ENCODE results near the gene SCARB1.
"Not testable (repeated sequence)": the region's sequence is repeated elsewhere in the genome, so short reads cannot be mapped to it uniquely, and the experiment has no call there.

SCARB1 gene, protein sequence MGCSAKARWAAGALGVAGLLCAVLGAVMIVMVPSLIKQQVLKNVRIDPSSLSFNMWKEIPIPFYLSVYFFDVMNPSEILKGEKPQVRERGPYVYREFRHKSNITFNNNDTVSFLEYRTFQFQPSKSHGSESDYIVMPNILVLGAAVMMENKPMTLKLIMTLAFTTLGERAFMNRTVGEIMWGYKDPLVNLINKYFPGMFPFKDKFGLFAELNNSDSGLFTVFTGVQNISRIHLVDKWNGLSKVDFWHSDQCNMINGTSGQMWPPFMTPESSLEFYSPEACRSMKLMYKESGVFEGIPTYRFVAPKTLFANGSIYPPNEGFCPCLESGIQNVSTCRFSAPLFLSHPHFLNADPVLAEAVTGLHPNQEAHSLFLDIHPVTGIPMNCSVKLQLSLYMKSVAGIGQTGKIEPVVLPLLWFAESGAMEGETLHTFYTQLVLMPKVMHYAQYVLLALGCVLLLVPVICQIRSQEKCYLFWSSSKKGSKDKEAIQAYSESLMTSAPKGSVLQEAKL

DNA sequence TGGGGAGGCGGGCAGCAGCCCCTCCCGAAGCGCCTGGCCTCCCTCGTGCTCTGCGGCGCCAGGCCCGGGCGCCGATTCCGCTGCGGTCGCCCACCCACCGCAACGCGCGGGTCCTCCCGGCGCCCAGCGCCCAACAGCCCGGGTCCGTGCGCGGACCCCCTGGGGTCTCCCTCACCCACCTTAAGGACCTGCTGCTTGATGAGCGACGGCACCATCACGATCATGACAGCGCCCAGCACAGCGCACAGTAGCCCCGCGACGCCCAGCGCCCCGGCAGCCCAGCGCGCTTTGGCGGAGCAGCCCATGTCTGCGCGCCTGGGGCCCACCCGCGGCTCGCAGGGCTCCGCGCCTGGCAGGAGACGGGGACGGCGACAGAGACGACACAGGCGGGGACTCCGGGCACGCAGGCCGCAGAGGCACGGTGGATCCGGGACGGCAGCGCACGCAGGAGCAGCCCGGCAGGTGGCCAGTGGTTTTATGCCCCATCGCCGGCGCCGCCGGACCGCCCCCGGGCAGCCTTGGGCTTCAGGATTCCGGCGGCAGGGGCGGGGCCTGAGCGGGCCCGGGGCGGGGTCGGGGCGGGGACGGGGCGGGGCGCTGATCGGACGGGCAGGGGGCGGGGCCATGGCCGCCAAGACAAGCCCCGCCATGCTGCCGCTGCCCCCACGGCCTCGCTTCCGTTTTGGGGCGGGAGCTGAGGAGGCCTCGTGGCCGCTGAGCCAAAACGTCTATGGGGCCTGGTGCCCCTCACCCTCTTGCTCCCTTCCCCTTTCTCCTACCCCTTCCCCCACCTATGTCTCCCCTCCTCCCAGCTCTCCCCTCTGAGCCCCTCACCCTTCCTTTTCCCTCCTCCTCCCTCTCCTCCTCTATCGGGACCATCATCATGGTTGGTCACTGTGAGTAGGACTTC is at the start of gene SCARB1:
Gene SCARB1 (minus strand): TSS at position 449 of the 910 bp plus-strand sequence. CDS start 144 bp downstream, at position 305.
- FAIRE-seq, result no peak
- peak; percentile 64 for DNase-seq (ENCODE audit: low spot score)

DNA sequence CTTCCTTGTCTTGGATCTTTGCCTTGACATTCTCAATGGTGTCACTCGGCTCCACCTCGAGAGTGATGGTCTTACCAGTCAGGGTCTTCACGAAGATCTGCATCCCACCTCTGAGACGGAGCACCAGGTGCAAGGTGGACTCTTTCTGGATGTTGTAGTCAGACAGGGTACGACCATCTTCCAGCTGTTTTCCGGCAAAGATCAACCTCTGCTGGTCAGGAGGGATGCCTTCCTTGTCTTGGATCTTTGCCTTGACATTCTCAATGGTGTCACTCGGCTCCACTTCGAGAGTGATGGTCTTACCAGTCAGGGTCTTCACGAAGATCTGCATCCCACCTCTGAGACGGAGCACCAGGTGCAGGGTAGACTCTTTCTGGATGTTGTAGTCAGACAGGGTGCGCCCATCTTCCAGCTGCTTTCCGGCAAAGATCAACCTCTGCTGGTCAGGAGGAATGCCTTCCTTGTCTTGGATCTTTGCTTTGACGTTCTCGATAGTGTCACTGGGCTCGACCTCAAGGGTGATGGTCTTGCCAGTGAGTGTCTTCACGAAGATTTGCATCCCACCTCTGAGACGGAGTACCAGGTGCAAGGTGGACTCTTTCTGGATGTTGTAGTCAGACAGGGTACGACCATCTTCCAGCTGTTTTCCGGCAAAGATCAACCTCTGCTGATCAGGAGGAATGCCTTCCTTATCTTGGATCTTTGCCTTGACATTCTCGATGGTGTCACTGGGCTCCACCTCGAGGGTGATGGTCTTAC is 49.0 kb upstream of the SCARB1 start:
- FAIRE-seq; DNase-seq (ENCODE audit: low spot score): not testable (repeated sequence)

DNA sequence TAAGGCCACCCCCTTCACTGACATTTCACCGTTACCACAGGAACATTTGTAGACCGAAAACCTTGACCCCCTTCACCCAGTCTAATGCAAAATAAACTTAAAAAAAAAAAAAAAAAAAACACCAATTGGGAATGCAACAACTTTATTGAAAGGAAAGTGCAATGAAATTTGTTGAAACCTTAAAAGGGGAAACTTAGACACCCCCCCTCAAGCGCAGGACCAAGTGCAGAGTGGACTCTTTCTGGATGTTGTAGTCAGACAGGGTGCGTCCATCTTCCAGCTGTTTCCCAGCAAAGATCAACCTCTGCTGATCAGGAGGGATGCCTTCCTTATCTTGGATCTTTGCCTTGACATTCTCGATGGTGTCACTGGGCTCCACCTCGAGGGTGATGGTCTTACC is 47.9 kb upstream of the SCARB1 start:
- not testable (repeated sequence) for FAIRE-seq; DNase-seq (ENCODE audit: low spot score)

DNA sequence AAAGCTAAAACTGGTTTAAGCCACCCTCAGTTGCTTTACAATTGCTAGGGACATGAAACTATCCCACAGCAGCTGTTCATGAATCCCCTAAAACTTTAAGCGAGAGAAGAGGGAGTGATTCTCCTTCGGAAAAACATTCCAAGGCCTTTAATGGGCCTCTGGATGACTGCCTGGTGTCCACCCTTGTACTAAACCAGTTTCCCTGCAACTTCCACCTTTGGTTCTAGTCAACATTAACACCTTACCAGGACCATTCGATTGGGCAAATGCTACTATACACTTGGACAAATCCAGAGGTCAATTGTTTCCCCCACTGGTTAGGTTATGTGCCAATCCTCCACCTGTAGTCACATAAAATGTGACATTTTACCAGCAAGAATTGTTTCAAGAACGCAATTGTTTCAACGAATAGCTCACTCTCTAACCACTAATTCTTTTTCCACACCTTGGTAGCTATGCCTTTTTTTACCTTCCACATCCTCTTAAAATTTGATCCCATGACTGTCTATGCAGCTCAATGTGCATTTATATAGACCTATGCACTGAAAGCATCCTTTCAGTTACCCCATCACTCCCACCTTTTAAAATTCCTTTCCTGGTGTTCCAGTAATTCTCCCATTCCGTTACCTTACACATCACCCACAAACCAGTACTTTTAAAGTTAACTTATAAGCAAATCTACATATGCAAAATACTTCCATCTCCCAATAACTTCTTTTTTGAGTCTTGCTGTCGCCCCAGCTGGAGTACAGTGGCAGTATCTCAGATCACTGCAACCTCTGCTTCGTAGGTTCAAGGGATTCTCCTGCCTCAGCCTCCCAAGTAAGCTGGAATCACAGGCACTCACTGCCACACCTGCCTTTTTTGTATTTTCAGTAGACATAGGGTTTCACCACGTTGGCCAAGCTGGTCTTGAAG is 47.2 kb upstream of the SCARB1 start:
- DNase-seq (ENCODE audit: low spot score), result no peak
- FAIRE-seq, result no peak

DNA sequence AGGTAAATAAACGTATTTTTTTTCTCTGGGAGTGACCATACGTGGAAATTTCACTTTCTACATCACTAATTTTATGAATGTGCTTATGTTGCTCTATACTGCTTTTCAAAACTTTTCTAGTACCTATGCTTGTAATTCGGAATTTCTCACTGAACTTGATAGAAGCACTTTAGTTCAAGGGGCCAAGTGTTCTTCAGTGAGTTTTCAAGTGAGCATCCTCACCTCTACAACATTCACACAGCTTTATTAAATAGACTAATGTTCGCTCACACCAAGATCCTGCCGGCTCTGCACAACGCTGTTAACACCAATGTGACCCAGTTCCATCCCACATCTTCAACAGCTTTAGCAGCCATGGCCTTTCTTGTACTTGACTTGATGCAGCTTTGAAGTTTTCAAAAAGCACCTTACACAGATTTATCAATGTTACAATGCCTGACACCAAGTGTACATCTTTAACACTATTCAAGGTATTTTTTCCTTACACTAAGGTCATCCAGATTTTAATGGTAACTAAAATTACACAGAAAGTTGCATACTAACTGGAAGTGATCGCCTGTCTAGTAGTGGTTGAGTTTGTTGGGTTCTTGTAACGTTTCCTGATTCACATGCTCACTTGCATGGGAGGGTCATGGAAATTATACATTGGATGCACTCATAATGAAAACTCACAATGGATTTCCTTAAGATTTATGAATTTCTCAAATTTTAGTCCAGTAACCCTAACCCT is 46.3 kb upstream of the SCARB1 start:
- FAIRE-seq (no peak), DNase-seq (ENCODE audit: low spot score) (peak; percentile 17)

DNA sequence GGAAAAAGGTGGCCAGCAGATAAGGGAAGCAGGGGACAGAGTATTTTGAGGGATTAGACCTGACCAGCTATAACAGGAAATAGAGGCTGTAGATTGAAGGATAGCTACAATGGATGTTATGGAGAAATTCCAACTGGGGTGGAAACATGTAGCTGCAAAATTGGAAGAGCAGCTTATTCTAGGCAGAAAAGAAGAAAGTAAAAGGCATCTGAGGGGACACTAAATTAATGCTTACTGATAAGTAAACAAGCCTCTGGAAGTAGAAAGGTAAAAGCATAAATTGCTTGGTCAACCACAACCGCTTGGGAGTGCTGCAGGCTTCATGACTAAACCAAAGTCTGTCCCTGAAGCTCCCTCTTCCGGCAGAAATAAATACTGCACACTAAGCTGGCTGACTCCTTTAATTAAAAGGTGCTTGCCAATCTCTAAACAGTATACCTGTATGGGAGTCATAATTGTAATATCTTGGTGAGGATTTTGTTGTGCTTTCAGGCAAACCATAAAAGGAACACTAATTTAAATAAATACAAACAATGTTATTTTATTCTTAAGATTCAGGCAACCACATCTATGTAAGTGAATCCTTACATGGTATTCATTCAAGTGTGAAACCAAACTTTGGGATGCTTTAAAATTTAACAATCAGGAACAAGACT is 43.1 kb upstream of the SCARB1 start:
- FAIRE-seq, result peak; percentile 75

DNA sequence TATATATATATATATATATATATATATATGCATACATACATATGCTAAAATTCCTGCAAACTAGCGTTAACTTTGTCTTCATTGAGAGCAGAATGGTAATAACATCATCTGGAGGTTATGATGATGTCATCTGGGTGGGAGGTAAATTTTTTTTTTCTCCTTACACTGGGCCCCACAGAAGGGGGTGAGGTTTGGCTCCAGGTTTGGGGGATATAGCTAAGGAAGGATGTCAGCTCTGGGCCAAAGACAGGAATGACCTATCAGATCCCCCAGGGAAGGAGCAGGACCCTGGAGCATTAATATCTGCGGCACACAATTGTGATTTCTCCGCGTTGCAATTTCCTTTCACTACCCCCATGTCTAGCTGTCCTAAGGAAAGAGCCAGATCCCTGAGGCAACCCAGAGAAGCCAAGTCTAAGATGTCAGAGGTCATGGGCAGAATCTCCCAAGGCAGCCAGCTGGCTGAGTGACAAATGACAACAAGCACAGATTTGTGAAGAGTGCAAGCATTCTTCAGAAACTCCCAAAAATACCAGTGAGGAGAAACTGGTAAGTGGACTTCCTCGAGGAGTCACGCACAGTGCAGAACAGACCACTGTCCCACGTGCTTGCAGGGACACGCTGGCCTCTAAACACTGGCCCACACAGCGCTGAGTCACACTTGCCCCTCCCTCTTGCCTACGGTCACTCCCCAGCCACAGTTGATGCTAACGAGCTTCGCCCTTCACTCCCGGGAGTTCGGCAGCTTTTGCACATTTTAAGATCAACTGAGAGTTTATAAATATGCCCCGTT is 40.8 kb upstream of the SCARB1 start:
- DNase-seq (ENCODE audit: low spot score), result peak; percentile 70
- peak; percentile 72 for FAIRE-seq

More for the DNA sequence above, 43.1 kb upstream of the SCARB1 start:
- DNase-seq (ENCODE audit: low spot score), result peak; percentile 78

DNA sequence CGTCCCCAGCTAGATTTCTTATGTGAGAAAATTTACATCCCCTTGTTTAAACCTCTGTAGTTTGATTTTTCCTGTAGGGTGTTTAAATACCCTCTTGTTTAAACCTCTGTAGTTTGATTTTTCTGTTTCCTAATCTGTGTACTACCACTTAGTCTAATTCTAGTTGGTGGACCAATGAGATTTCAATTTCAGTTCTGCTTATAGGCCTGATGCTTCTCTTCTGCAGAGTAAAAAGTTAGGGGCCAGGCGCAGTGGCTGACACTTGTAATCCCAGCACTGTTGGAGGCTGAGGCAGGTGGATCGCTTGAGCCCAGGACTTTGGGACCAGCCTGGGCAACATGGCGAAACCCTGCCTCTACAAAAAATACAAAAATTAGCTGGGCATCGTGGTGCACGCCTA is 39.3 kb upstream of the SCARB1 start:
- no peak for DNase-seq (ENCODE audit: low spot score)
- no peak for FAIRE-seq

DNA sequence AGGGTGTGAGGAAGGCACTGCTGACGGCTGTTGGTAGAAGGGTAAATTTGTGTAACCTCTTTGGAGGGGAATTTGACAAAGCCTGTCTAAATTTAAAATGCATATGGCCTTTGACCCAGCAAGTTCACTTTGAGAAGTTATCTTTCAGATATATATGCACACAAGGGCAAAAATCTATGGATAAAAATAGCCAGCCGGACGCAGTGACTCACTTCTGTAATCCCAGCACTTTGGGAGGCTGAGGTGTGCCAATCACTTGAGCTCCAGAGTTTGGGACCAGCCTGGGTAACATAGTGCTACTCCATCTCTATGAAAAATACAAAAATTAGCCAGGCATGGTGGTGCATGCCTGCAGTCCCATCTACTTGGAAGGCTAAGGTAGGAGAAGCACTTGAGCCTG is 37.3 kb upstream of the SCARB1 start:
- DNase-seq (ENCODE audit: low spot score) (no peak), FAIRE-seq (no peak)

DNA sequence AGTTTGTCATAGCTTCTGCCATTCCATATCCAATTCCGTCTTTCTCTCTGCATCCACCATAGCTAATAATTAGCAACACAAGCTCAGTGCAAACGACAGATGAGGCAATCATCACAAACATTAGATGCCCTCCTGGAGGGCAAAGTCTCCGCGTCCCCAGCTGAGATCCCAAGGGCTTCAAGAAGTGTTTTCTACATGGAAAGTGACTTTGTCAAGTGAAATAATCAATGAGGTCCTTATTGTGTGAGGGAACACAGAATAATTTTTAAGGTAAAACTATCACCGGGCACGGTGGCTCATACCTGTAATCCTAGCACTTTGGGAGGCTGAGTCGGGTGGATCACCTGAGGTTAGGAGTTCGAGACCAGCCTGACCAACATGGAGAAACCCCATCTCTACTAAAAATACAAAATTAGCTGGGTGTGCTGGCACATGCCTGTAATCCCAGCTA is 36.7 kb upstream of the SCARB1 start:
- not testable (repeated sequence) for DNase-seq (ENCODE audit: low spot score); FAIRE-seq

DNA sequence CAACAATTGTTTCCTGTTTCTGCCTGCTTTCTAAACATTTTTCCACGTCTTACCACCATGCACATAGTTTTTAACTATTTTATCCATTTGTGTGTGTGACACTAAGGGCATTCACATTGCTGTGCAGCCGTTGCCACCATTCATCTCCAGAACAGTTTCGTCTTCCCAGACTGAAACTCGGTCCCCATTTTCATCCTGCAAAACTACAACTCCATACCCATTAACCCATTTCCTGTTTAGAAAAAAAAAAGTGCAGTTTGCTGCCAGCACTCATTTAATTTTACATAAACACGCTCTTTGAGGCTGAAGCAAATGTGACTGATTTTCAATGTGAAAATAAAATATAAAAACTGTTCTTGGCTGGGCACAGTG is 35.2 kb upstream of the SCARB1 start:
- FAIRE-seq (no peak), DNase-seq (ENCODE audit: low spot score) (no peak)

DNA sequence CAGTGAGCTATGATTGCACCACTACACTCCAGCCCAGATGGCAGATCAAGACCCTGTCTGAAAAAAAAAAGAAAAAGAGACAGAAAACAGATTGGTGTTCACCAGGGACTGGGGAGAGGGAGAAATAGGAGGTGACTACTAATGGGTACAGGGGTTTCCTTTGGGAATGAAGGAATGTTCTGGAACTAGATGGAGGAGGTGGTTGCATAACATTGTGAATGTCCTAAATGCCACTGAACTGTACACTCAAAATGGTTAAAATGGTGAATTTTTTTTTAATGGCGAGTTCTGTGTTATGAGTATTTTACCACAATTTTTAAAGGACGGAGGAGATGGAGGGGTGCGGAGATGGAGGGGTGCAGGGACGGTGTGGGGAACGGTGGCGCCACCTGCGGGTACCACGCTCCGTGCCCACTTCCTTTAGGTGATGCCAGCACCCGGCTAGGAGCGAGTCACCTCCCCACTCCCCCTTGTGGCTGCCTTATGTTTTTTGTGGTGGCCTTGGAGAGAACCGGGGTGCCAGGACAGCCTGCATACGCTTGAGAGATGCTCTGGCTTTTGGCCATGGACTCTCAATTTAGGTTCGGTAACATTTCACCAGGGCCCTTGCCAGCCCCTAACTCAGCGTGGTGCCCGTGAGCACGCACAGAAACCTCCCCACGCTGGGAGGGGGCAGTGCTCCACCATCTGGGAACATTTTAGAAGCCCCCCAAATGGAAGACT is 34.7 kb upstream of the SCARB1 start:
- no peak for FAIRE-seq
- no peak for DNase-seq (ENCODE audit: low spot score)

DNA sequence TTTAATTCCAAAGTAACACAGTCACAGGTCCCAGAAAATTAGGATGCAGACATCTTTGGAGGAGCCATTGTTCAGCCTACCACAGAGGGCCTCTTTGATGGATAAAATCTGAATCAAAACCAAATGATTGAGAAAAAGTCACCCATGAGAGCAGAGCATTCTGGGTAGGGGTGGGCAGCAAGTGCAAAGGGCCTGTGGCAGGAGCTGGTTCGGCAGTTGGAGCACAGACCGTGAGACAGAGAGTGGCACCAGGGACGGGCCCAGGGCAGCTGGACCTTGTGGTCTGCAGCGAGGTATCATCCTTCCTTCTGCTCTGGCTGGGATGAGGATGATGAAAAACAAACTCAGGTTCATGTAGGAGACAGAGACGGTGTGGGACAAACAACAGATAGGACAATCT is 32.8 kb upstream of the SCARB1 start:
- FAIRE-seq, result no peak

DNA sequence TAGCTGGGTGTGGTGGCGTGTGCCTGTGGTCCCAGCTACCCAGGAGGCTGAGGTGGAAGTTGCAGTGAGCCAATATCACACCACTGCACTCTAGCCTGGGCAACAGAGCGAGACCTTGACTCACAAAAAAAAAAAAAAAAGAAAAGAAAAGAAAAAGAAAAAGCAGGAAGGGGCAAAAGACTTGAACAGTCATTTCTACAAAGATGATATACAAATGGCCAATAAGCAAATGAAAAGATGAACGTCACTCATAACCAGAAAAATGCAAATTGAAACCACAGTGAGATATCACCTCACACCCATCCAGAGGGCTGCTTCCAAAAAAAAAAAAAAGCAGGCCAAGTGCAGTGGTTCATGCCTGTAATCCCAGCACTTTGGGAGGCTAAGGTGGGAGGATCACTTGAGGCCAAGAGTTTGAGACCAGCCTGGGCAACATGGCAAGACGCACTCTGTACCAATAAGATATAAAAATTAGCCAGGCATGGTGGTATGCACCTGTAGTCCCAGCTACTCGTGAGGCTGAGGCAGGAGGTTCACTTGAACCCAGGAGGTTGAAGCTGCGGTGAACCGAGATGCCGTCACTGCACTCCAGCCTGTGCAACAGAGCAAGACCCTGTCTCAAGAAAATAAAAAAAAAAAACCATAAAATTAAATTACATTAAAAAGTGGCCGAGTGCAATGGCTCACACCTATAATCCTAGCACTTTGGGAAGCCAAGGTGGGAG is 30.3 kb upstream of the SCARB1 start:
- DNase-seq (ENCODE audit: low spot score) (no peak), FAIRE-seq (no peak)

More for the DNA sequence above, 32.8 kb upstream of the SCARB1 start:
- DNase-seq (ENCODE audit: low spot score), result no peak

DNA sequence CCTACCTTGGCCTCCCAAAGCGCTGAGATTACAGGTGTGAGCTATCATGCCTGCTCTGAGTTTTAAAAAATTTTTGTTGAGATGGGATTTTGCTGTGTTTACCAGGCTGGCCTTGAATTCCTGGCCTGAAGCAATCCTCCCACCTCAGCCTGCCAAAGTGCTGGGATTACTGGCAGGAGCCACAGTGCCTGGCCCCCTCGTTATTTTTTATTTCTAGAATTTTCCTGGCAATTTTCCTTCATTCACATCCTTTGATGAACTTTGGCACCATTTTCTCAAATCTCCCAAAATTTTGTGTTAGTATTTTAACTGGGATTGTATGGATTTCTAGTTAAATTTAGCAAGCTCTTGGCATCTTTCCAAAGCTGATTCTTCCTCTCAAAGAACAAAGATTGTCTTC is 24.6 kb upstream of the SCARB1 start:
- DNase-seq (ENCODE audit: low spot score) (no peak), FAIRE-seq (no peak)

DNA sequence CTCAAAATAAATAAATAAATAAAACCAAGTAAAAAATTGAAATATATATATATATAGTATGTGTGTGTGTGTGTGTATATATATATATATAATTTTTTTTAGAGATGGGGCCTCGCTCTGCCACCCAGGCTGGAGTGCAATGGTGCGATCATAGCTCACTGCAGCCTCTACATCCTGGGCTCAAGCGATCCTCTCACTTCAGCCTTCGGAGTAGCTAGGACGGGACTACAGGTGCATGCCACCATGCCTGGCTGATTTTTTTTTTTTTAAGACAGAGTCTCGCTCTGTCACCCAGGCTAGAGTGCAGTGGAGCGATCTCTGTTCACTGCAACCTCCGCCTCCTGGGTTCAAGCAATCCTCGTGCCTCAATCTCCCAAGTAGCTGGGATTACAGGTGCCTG is 24.1 kb upstream of the SCARB1 start:
- not testable (repeated sequence) for FAIRE-seq

More for the DNA sequence above, 24.1 kb upstream of the SCARB1 start:
- not testable (repeated sequence) for DNase-seq (ENCODE audit: low spot score)
